ENCODE measurements around the gene ITGB7. TPM values are rescaled to one million over a fixed set of nuclear protein-coding genes. Genes with fewer than 3 reads are reported as not detected.

The ITGB7 gene
- total RNA-seq, 1 donor from 2014 or later: 751 TPM

- intact Hi-C loops (cut with micrococcal nuclease): loop anchor here (1.0 to 2.0 kb wide), 13 partner anchors 20 to 261 kb away; partner anchors contain the start of genes AAAS, CSAD, ESPL1 and MYG1
Observed at GRCh38 chr12:53160000-53160399, 47.1 kb downstream of the ITGB7 start.

DNA sequence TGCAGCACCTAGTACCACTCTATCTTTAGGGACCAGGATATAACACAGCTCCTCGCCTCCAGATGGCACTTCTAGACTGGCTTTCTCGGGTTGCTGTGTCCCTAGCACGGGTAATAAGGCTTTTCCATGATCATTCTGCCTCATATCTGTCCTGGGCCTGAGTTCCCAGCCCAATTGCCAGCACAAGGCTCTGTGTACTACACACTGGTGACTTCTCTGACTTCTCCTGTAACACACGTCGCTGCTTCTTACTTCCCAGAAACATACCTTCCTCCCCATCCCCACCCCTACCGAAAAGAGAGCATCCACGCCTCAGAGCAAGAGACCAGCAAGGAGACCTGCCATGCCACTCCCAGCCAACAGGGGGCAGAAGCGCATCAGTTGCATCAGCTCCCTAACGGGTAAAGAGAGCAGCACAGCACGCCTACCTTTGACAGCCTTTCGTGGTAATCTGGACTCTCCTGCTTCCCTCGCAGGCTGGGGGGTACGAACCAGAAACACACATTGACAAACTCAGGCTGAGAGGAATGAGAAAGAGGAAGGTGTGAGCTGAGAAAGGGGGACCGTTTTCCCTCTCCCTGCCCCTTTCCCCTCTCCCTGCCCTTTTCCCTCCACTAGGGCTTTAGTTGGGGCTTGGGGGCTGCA lies 47.7 kb downstream of the ITGB7 start:
- intact Hi-C loops (cut with micrococcal nuclease): loop anchor here (1.0 to 2.0 kb wide), 13 partner anchors 21 to 262 kb away; partner anchors contain the start of genes AAAS, CSAD, ESPL1 and MYG1

- intact Hi-C loops (cut with micrococcal nuclease): no loop called here
Observed at GRCh38 chr12:53152390-53152789, 54.7 kb downstream of the ITGB7 start.

DNA sequence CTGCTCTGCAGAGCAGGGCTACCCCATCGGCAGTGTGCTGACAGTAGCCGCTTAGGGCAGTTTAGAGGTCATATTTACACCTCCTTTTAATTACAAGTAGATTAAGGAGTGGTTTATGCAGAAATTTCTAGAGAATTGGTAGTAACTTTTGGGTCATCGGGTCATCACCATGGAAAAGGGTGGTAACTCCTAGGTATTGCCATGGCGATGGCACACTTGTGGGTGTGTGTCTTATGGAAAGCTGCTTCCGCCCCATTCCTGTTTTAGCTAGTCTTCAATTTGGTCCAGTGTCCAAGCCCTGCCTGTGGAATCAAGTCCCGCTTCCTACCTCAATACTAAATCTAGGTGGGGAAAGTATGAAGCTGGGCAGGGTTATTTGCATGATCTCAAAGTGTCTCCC lies 56.0 kb downstream of the ITGB7 start:
- intact Hi-C loops (cut with micrococcal nuclease): no loop called here

DNA sequence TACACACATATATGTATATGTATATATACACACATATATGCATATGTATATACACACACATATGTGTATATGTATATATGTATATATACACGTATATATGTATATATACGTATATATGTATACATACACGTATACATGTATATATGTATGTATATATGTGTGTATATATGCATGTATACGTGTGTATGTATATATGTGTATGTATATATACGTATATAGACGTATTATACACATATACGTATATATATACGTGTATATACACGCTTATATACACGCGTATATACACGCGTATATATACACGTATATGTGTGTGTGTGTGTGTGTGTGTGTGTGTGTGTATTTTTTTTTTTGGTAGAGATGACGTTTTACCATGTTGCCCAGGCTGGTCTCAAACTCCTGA lies 59.4 kb downstream of the ITGB7 start:
- intact Hi-C loops (cut with micrococcal nuclease): no loop called here

DNA sequence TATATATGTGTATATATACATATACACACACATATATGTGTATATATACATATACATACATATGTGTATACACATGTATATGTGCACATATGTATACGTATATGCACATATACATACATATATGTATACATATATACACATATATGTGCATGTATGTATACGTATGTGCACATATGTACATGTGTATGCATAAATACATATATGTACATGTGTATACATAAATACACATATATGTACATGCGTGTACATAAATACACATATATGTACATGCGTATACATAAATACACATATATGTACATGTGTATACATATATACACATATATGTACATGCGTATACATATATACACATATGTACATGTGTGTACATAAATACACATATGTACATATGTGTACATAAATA lies 59.9 kb downstream of the ITGB7 start:
- intact Hi-C loops (cut with micrococcal nuclease): no loop called here

GRCh38 chr12:53145383-53146260 lies 61.4 kb downstream of the ITGB7 start:
- intact Hi-C loops (cut with micrococcal nuclease): no loop called here

- intact Hi-C loops (cut with micrococcal nuclease): no loop called here
Observed at GRCh38 chr12:53143355-53143754, 63.7 kb downstream of the ITGB7 start.

Other genes with a start within 250 kb of the ITGB7 start
- gene EIF4B, start 200.8 kb downstream of the ITGB7 start, total RNA-seq: 356 and 374 TPM in 2 replicates
- gene TNS2, start 157.2 kb downstream of the ITGB7 start, total RNA-seq: 1.7 and 2.5 TPM in 2 replicates
- 33.9 and 35.7 TPM in 2 replicates for gene SPRYD3, start 127.9 kb downstream of the ITGB7 start, total RNA-seq
- gene IGFBP6, start 109.6 kb downstream of the ITGB7 start, total RNA-seq: not detected in 2 replicates
- not detected in 2 replicates for gene SOAT2, start 103.8 kb downstream of the ITGB7 start, total RNA-seq
- gene ZNF740, start 26.5 kb downstream of the ITGB7 start, total RNA-seq: 44.1 and 51.7 TPM in 2 replicates
- gene CSAD, start 26.3 kb downstream of the ITGB7 start, total RNA-seq: 30.7 and 43.6 TPM in 2 replicates
- gene RARG, start 25.0 kb upstream of the ITGB7 start, total RNA-seq: 56.8 and 62.0 TPM in 2 replicates
- gene ESPL1, start 61.0 kb upstream of the ITGB7 start, total RNA-seq: 58.2 and 63.4 TPM in 2 replicates
- 309 and 313 TPM in 2 replicates for gene PFDN5, start 88.3 kb upstream of the ITGB7 start, total RNA-seq
- gene MYG1, start 92.4 kb upstream of the ITGB7 start, total RNA-seq: 53.2 and 57.0 TPM in 2 replicates
- gene AAAS, start 114.4 kb upstream of the ITGB7 start, total RNA-seq: 64.2 and 66.1 TPM in 2 replicates
- 0.07 TPM in 1 of 2 replicates, not detected in the other for gene SP7, start 129.1 kb upstream of the ITGB7 start, total RNA-seq
- 75.7 and 78.0 TPM in 2 replicates for gene SP1, start 172.9 kb upstream of the ITGB7 start, total RNA-seq
- gene AMHR2, start 216.6 kb upstream of the ITGB7 start, total RNA-seq: not detected in 2 replicates
- 214 and 222 TPM in 2 replicates for gene PRR13, start 234.5 kb upstream of the ITGB7 start, total RNA-seq
- 684 and 700 TPM in 2 replicates for gene PCBP2, start 244.9 kb upstream of the ITGB7 start, total RNA-seq